NK-92 (cell line): ENCODE measurements around the gene RGS11.
"Not testable (repeated sequence)": the region's sequence is repeated elsewhere in the genome, so short reads cannot be mapped to it uniquely, and the experiment has no call there.

Source experiments
- DNase-seq: peaks from one replicate; lab custom pipeline; 2025; ENCODE audit not compliant: unreplicated experiment; lab: John Stamatoyannopoulos, UW

The RGS11 gene

GRCh38 chr16:280991-281659 is 5.4 kb upstream of the RGS11 start:
- no peak for DNase-seq

- no peak for DNase-seq
These were observed 4.8 kb upstream of the RGS11 start, which contains the start of gene ARHGDIG for GRCh38 chr16:280552-280951. Gene ARHGDIG (plus strand): TSS chr16:280591. CDS start chr16:280681, 90 bp downstream.

- no peak for DNase-seq
These were observed 4.3 kb upstream of the RGS11 start for GRCh38 chr16:280005-280460.

GRCh38 chr16:279531-279930 is 3.8 kb upstream of the RGS11 start:
- no peak for DNase-seq

- DNase-seq = no peak
These were observed 3.2 kb upstream of the RGS11 start for GRCh38 chr16:278863-279366.

GRCh38 chr16:276426-277077 is 808 bp upstream of the RGS11 start:
- no peak for DNase-seq

GRCh38 chr16:275041-275641 is 603 bp downstream of the RGS11 start:
- no peak for DNase-seq

- DNase-seq = no peak
These were observed 2.0 kb downstream of the RGS11 start for GRCh38 chr16:273547-274421.

GRCh38 chr16:272633-273546 is 2.9 kb downstream of the RGS11 start:
- DNase-seq = no peak

GRCh38 chr16:270381-271255 is 5.1 kb downstream of the RGS11 start:
- no peak for DNase-seq

- DNase-seq = no peak
These were observed 6.5 kb downstream of the RGS11 start for GRCh38 chr16:269061-269796.

GRCh38 chr16:268141-269053 is 7.3 kb downstream of the RGS11 start:
- DNase-seq = no peak

- not testable (repeated sequence) for DNase-seq
These were observed 8.2 kb downstream of the RGS11 start for GRCh38 chr16:267562-267961.

GRCh38 chr16:266258-267164 is 9.2 kb downstream of the RGS11 start:
- DNase-seq = no peak

- DNase-seq = no peak
These were observed 10.0 kb downstream of the RGS11 start for GRCh38 chr16:265711-266110.

- no peak for DNase-seq
These were observed 10.7 kb downstream of the RGS11 start for GRCh38 chr16:265002-265529.
